OCI-LY7 (cell line): ENCODE results near the gene SUPT20H.

ENCODE experiments used
- CTCF ChIP-seq: fragments of 200-600 bp; sonication (generic); conservative IDR thresholded peaks from 2 replicates; pipeline ENCODE4 v1.5.1; 2014; ENCODE audit warnings: mild to moderate bottlenecking, antibody characterized with exemption, low read length, moderate library complexity, mixed read lengths
- EZH2phosphoT487 ChIP-seq: fragments of 200-600 bp; sonication (generic); IDR thresholded peaks from 2 replicates; pipeline ENCODE4 v1.6.1; 2018; ENCODE audit warnings: low read depth, borderline replicate concordance, mild to moderate bottlenecking, mixed run types, antibody characterized with exemption, low read length, moderate library complexity, mixed read lengths

DNA sequence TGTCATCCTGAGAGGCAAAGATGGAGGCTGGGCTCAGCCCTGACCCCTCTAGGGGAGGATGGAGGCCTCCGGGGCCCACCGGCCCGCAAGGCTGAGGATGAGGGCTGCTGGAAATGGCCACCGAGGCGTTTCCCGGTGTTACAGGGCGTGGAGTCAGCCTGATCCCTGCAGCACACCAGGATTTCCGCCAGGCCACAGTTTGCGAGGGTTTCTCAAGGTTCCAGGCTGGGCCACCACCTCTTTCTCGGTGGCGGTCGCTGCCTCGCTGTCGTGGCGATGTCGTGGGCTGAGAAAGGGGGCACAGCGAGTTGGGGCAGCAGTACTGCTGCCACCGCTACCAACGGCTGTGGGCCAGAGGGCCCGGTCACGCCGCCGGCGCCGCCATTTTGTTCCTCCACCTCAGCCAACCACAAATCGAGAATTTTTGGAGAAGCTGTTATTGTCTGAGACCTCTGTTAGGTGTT lies 45.8 kb upstream of the SUPT20H start, which contains the start of gene CSNK1A1L:
- TF ChIP-seq CTCF (no peak), EZH2phosphoT487 (no peak)
